Measurements from ENCODE around the gene SLC46A2.

The SLC46A2 gene

GRCh38 chr9:112856200-112856599 lies 34.5 kb downstream of the SLC46A2 start:
- no peak for DNase-seq

DNA sequence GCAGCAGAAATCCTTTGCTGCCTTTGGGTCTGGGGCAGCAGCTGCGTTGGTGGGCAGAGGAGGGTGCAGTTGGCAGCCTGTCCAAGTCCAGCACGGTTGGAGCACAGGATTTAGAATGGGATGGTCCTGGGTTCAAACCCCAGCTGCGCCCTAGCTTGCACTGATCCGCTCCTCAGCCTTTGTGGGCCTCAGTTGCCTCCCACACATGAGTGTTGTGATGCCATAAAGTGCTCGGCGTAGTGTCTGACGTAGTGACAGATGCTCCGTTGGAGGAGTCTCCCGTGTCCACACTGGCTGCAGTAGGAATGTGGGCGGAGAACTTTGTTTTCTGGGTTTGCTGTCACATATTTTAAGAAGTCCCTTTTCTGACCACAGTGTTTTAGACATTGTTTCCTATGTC lies 36.0 kb downstream of the SLC46A2 start:
- no peak for DNase-seq

DNA sequence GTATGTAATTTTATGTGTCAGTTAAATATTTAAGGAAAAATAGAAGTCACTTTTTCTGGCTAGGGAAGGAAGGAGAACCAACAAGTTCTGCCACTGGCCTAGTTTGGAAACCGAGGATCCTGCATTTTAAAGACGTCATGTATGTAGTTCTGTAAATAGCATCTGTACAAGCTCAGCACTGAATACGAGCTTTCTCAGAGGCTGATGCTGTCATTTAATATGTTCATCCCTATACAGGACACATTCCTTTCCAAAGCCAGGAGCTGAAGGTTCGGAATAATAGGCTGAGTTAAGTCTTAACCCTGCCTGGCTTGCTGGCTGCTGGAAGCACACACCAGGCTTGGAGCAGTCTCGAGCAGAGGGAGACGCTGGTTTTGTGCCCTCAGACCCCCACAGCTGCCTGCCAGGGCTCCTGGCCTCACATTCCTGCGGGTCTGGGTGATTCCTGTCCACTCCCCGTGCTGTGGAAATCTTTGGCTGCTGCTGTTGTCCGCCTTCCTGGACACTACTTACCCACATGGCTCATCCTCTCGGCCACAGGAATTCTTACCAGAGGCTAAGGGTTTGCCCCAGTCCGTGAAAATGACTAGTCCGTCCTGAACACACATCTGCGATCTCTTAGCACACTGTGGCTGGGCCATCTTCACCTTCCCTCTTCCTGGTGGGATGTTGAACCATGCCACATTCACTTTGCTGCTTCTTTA lies 36.6 kb downstream of the SLC46A2 start:
- DNase-seq, result no peak

DNA sequence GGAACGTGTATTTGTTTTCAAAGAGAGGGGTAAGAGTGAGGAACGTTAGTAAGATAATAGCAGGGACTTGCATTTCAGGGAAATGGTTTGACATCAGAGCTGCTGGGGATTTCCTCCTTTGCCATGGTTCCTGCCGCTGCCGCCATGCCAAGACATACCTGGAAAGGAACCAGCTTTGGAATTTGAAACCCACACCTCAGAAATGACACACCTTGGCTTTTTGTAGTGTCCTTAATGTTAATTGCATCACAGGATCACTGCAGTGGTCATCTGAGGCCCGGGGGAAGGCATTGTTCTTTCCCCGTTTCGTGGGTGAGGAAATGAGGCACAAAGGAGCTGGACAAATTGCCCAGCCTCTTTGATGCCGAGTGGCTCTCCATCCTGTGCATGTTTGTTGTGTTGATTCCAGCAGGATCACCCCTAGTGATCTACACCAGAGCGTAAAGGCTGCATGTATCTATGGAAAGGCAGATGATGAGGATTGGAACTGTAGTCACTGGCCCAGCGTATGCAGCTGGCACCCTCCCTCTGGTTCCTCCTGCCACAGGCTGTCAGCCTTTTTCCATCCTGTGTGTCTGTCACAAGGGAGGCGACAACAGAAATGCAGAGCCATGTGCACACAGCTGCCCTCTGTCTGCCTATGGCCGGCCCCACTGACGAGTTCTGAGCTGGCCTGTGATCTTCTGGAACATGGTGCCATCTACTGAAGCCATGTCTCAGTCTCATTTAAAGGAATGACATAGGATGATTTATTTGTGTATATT lies 37.8 kb downstream of the SLC46A2 start:
- DNase-seq, result no peak

DNA sequence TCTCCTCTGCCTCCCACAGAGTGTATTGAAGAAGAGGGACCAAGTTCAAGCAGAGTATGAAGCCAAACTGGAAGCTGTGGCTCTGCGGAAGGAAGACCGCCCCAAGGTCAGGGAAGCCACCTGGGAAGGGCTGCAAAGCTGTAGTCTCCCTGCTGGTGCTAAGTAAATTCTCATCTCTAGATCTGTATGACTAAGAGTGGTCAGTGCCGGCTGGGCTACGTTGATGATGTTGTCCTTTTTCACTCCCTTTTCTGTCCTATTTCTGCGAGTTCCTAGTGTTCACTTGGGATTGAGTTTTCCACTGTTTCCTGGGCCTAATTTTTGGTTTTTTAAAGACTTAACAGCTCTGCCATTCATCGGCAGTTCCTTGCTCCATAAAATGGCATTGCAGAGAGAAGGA lies 39.8 kb downstream of the SLC46A2 start:
- no peak for DNase-seq

DNA sequence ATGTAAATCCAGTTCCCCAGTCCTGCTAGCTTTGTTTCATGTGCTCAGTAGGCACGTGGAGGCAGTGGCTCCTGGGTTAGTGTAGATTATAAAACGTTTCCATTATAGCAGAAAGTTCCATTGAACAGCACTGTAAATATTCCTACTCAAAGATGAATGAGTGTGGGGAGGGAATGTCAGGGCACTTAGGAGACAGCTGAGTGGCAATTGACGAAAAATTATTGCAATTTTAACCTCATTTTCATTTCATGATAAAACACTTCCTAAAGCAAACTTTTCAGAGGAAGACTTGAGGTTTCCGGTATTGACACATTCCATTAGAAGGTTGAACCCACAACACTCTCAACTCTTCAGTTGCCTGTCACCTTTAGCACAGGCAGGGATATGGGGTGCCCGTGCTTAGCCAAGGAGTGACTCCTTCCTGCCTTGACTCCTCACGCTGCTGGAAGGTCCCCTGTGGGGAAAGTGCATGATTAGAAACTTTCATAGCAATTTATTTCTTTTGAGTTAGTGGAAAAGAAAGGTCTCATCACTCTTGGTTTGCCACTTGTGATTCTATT lies 41.2 kb downstream of the SLC46A2 start:
- no peak for DNase-seq

GRCh38 chr9:112848316-112849151 lies 42.1 kb downstream of the SLC46A2 start:
- no peak for DNase-seq

- peak; percentile 65 for DNase-seq
These were observed 43.9 kb downstream of the SLC46A2 start for GRCh38 chr9:112846528-112847488.

DNA sequence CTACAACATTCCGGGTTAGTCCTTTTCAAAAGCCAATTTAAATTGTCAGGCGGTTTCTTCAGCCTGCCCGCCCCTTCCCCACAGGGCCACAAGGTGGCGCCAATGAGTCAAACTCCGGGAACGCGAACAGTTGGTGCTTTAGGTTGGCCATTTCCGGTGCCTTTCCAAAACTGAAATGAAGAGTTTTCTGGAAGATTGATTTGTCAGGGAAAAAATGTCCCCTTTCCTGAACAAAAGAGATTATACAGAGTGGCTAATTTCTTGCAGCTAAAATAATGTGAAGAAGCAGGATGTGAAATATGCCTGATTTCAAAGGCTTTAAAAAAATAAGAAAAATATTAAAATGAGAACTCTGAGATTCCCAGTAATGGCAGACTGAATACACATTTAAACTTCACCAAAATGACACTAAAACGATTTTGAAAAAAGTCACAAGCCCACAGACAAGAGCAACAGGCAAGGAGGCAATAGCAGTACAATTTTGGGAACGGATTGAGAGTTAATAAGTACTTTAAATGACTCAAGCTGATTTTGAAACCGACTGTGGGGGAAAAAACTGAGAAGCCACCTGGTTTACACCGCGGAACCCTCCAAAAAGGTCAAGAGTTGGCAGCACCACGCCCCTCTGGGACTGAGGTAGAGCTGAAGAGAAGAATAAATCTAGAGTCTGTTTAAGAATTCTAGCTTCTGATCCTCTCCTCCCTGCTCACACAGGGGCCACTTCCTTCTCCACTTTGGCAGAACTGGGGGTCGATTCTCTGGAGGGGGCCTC lies 45.7 kb downstream of the SLC46A2 start:
- DNase-seq, result peak; percentile 65

DNA sequence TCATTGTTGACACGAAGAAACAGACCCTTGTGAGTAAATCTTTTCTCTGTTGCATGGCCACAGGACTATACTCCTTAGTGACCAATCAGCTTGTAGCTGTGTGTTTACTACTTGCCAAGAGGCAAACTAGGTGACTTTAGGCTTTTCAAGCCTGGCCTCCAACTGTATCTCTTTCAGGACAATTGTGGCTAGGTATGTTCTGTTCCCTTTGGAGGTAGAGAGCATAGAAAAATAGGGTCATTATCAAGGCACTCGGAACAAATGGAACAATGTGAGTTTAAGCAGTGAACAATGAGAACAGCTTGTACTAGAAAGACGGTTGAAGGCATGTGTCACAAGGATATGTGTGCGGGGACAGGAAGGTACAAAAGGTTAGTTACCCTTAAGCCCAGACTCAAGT lies 48.1 kb downstream of the SLC46A2 start:
- no peak for DNase-seq

DNA sequence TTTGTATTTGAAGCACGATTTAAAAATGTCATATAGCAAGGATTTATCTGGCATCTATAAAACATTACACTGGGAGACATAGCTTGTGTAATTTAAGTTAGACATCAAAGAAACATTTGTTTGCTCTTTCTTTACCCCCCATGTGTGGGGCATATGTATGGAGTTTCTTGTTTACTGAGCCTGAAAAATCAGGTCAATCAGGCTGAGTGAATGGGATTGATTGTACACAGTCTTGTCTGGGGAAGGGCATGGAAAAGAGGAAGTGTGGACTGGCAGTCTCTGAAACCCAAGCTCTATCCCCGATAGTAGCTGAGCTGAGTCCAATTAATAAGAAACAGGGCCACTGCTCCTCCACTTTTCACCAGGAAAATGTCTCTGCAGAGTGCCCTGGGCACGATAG lies 49.4 kb downstream of the SLC46A2 start:
- DNase-seq, result no peak

DNA sequence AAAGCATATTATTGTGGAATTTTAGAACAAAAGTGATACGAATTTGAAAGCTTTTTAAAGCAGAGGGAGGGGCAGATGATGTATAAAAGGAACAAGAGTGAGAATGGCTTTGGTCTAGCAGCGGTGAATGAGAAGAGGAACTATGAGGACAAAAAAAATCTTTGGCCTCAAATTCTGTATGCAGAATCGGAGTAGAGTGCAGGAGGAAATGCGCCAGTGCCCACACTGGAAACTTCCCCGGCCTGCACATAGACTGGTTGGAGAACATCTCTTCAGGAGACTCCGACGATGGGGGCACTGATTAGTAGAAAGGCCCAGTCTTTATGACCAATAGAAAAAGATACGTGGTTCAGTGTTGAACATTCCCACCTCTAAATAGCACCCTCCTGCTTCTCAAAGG lies 51.3 kb downstream of the SLC46A2 start:
- no peak for DNase-seq

- no peak for DNase-seq
These were observed 52.3 kb downstream of the SLC46A2 start for GRCh38 chr9:112838342-112838741.

- no peak for DNase-seq
These were observed 54.3 kb downstream of the SLC46A2 start for GRCh38 chr9:112836394-112836793.

- DNase-seq, result no peak
These were observed 57.6 kb downstream of the SLC46A2 start for GRCh38 chr9:112833081-112833480.

DNA sequence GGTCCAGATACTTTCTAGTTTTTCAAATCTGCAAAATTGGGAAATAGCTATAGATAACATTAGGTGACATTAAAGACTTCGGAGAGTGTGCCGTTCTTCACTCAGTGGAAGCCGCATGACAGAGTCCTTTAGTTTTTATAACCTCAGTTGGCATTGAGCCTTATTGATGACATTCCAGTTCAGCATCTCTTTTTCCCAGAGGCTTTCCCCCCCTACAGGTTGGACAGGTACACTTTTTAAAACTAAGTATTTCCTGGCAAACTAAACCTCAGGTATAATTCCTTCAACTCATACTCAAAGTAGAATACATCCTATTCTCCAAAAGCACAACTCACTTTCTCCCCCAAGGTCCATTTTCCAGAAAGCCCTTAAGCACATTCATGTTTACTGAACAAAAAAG lies 58.7 kb downstream of the SLC46A2 start:
- no peak for DNase-seq

DNA sequence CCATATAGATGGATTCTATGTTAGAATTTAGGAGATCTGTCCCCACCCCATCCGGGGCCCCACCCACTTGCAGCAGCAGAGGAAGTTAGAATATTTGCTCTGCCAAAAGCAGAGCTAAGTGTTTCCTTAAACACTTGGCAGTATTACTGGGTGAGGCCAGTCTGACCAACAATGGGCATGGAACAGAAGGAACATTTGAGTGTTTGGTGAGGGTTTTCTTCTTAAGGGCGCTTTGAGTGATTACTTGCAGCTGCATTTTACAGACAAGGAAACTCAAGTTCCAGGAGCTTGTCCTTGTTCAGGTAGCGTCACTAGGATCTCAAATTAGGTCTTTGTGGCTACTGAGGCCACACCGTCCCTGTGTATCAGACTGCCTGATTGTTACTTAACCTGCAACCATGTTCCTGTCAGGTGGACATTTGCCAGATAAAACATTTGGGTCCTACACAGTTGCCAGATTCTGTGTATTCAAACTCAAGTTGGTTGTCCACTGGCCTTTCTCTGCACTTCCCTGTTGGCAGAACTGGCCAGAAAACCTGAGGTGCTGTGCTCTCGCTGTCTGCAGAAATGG lies 59.3 kb downstream of the SLC46A2 start:
- DNase-seq, result no peak

Data from fibroblast of skin of right quadriceps (primary cell).